GM19468 (cell line): ENCODE data around the gene FOXO1.
A peak's percentile ranks its signal among the peaks of the same experiment; 100 is the strongest.

Source experiments
- ATAC-seq: cut with Tn5 transposase; IDR thresholded peaks from one replicate; pipeline ENCODE4 v1.9.1; 2021; ENCODE audit warnings: mild to moderate bottlenecking, moderate library complexity, moderate number of reproducible peaks; ENCODE audit not compliant: unreplicated experiment; ENCODE audit errors: extremely low read depth

FOXO1 gene

GRCh38 chr13:40640202-40640601 lies 26.2 kb downstream of the FOXO1 start:
- ATAC-seq: peak; percentile 49

- ATAC-seq: no peak
Observed at GRCh38 chr13:40639221-40639681, 27.2 kb downstream of the FOXO1 start.

GRCh38 chr13:40637643-40638042 lies 28.8 kb downstream of the FOXO1 start:
- no peak for ATAC-seq

- ATAC-seq: no peak
Observed at GRCh38 chr13:40635315-40635995, 31.0 kb downstream of the FOXO1 start.

GRCh38 chr13:40632915-40633314 lies 33.5 kb downstream of the FOXO1 start:
- ATAC-seq: no peak

GRCh38 chr13:40631605-40632004 lies 34.8 kb downstream of the FOXO1 start:
- no peak for ATAC-seq

GRCh38 chr13:40629678-40630384 lies 36.6 kb downstream of the FOXO1 start:
- peak; percentile 70 for ATAC-seq

- no peak for ATAC-seq
Observed at GRCh38 chr13:40626977-40627376, 39.5 kb downstream of the FOXO1 start.

GRCh38 chr13:40626561-40626960 lies 39.9 kb downstream of the FOXO1 start:
- no peak for ATAC-seq

- ATAC-seq: no peak
Observed at GRCh38 chr13:40624986-40625385, 41.5 kb downstream of the FOXO1 start.

- ATAC-seq: no peak
Observed at GRCh38 chr13:40624383-40624782, 42.1 kb downstream of the FOXO1 start.

GRCh38 chr13:40622761-40623160 lies 43.7 kb downstream of the FOXO1 start:
- no peak for ATAC-seq

GRCh38 chr13:40622246-40622645 lies 44.2 kb downstream of the FOXO1 start:
- ATAC-seq: no peak

- no peak for ATAC-seq
Observed at GRCh38 chr13:40619479-40619814, 47.0 kb downstream of the FOXO1 start.

GRCh38 chr13:40618581-40619478 lies 47.6 kb downstream of the FOXO1 start:
- no peak for ATAC-seq

- no peak for ATAC-seq
Observed at GRCh38 chr13:40617801-40618356, 48.6 kb downstream of the FOXO1 start.

- ATAC-seq: no peak
Observed at GRCh38 chr13:40615619-40616018, 50.8 kb downstream of the FOXO1 start.

- no peak for ATAC-seq
Observed at GRCh38 chr13:40613914-40614313, 52.5 kb downstream of the FOXO1 start.

- peak; percentile 69 for ATAC-seq
Observed at GRCh38 chr13:40613192-40613818, 53.1 kb downstream of the FOXO1 start.

GRCh38 chr13:40612041-40612440 lies 54.4 kb downstream of the FOXO1 start:
- no peak for ATAC-seq
